Stimulated activated CD8-positive, alpha-beta memory T cell treated with anti-CD3 and anti-CD28 coated beads, Interleukin-7, amount 100 ng/mL, for 24 hours (primary cell): Measurements from ENCODE around the gene RAF1.

Experiments
- DNase-seq: peaks from one replicate; pipeline ENCODE4 v3.0.0-alpha.2; 2020; ENCODE audit warnings: low read depth

The RAF1 gene

GRCh38 chr3:12591456-12591855 lies 72.5 kb downstream of the RAF1 start:
- no peak for DNase-seq

- DNase-seq = no peak
Measured at GRCh38 chr3:12590096-12590495, 73.8 kb downstream of the RAF1 start.

- DNase-seq = no peak
Measured at GRCh38 chr3:12588039-12589009, 75.6 kb downstream of the RAF1 start.

GRCh38 chr3:12586403-12586802 lies 77.5 kb downstream of the RAF1 start:
- DNase-seq = no peak

GRCh38 chr3:12585970-12586369 lies 77.9 kb downstream of the RAF1 start:
- no peak for DNase-seq

GRCh38 chr3:12585181-12585580 lies 78.7 kb downstream of the RAF1 start:
- no peak for DNase-seq

- DNase-seq = no peak
Measured at GRCh38 chr3:12584083-12584482, 79.8 kb downstream of the RAF1 start.

- DNase-seq = no peak
Measured at GRCh38 chr3:12583280-12583679, 80.6 kb downstream of the RAF1 start.

GRCh38 chr3:12582730-12583129 lies 81.2 kb downstream of the RAF1 start:
- no peak for DNase-seq

- DNase-seq = no peak
Measured at GRCh38 chr3:12579905-12580304, 84.0 kb downstream of the RAF1 start.

- DNase-seq = no peak
Measured at GRCh38 chr3:12579456-12579855, 84.5 kb downstream of the RAF1 start.

GRCh38 chr3:12578742-12579141 lies 85.2 kb downstream of the RAF1 start:
- DNase-seq = no peak

GRCh38 chr3:12577379-12577778 lies 86.5 kb downstream of the RAF1 start:
- DNase-seq = no peak

- no peak for DNase-seq
Measured at GRCh38 chr3:12574661-12575060, 89.3 kb downstream of the RAF1 start.

- no peak for DNase-seq
Measured at GRCh38 chr3:12574131-12574530, 89.8 kb downstream of the RAF1 start.

GRCh38 chr3:12571986-12572385 lies 91.9 kb downstream of the RAF1 start:
- no peak for DNase-seq

GRCh38 chr3:12569836-12570235 lies 94.1 kb downstream of the RAF1 start:
- no peak for DNase-seq

- DNase-seq = no peak
Measured at GRCh38 chr3:12568747-12569146, 95.2 kb downstream of the RAF1 start.

- no peak for DNase-seq
Measured at GRCh38 chr3:12566976-12567375, 96.9 kb downstream of the RAF1 start.

GRCh38 chr3:12562451-12562850 lies 101.5 kb downstream of the RAF1 start:
- no peak for DNase-seq

- DNase-seq = no peak
Measured at GRCh38 chr3:12561397-12561796, 102.5 kb downstream of the RAF1 start.

- no peak for DNase-seq
Measured at GRCh38 chr3:12560505-12561190, 103.3 kb downstream of the RAF1 start.

- DNase-seq = no peak
Measured at GRCh38 chr3:12559520-12559919, 104.4 kb downstream of the RAF1 start.
